22Rv1 (cell line): ENCODE results near the gene FER.

ENCODE experiments used
- CTCF ChIP-seq: fragments of 450-650 bp; IDR thresholded peaks from 2 replicates; pipeline ENCODE4 v1.5.1; 2017; ENCODE audit warnings: mild to moderate bottlenecking
- ZFX ChIP-seq: fragments of 450-650 bp; IDR thresholded peaks from 2 replicates; pipeline ENCODE4 v1.6.1; 2017; ENCODE audit warnings: antibody characterized with exemption, borderline replicate concordance

- TF ChIP-seq CTCF (no peak), ZFX (no peak)
Measured at GRCh38 chr5:109152565-109152964, 404.9 kb downstream of the FER start.
